ENCODE measurements around the gene RAD9A. TPM values are rescaled to one million over a fixed set of nuclear protein-coding genes. Genes with fewer than 3 reads are reported as not detected.
A peak's percentile ranks its signal among the peaks of the same experiment; 100 is the strongest.

The RAD9A gene
- total and polyA plus RNA-seq, 9 of the 15 experiments (the other 6 are each of a cell fraction or from before 2014, with no cell fraction given), result 1.4 to 41.2 (median 16.1) TPM

GRCh38 chr11:67428052-67429001, 36.5 kb downstream of the RAD9A start, which contains the start of gene RPS6KB2 (continued):
- TF ChIP-seq CEBPZ (IDR thresholded peaks at IDR 0.05; ENCODE audit: borderline replicate concordance, low read depth, low read length), result no peak
- TF ChIP-seq, protein P1, sequence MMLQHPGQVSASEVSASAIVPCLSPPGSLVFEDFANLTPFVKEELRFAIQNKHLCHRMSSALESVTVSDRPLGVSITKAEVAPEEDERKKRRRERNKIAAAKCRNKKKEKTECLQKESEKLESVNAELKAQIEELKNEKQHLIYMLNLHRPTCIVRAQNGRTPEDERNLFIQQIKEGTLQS (IDR thresholded peaks at IDR 0.05), result peak; percentile 89
- TF ChIP-seq, protein P1 (CRISPR knock-in tag; conservative IDR thresholded peaks at IDR 0.05), result 0 out of 2 replicates have a peak, but pooled peaks have one; percentile 59
- TF ChIP-seq HBP1 (CRISPR knock-in tag; IDR thresholded peaks at IDR 0.05), result no peak
- TF ChIP-seq ZNF444 (CRISPR knock-in tag; IDR thresholded peaks at IDR 0.05), result no peak
- no peak; the same call in 1 of the 2 replicates for TF ChIP-seq ZBTB7A (IDR thresholded peaks at IDR 0.05; ENCODE audit: borderline replicate concordance, control insufficient read depth, low read depth, low read length)
- no peak for TF ChIP-seq CC2D1A (IDR thresholded peaks at IDR 0.05)
- TF ChIP-seq NEUROD1 (IDR thresholded peaks at IDR 0.05; ENCODE audit: borderline replicate concordance, low read depth, low read length, partially characterized antibody), result no peak
- no peak for TF ChIP-seq PPARD (CRISPR knock-in tag; IDR thresholded peaks at IDR 0.05)
- no peak for TF ChIP-seq ATF2 (CRISPR knock-in tag; IDR thresholded peaks at IDR 0.05)
- no peak for TF ChIP-seq ZNF174 (CRISPR knock-in tag; IDR thresholded peaks at IDR 0.05)
- TF ChIP-seq ZNF57 (CRISPR knock-in tag; IDR thresholded peaks at IDR 0.05), result no peak
- no peak for TF ChIP-seq BCOR (IDR thresholded peaks at IDR 0.05)
- TF ChIP-seq EWSR1 (IDR thresholded peaks at IDR 0.05; ENCODE audit: borderline replicate concordance, low read depth, partially characterized antibody), result no peak
- peak; percentile 100 for TF ChIP-seq CREM (IDR thresholded peaks at IDR 0.05; ENCODE audit: low read depth)
- TF ChIP-seq POLR2B (IDR thresholded peaks at IDR 0.05; ENCODE audit: low read depth, partially characterized antibody), result peak; percentile 75
- no peak for TF ChIP-seq IFI16 (CRISPR knock-in tag; IDR thresholded peaks at IDR 0.05)
- no peak for TF ChIP-seq HNRNPH1 (optimal IDR thresholded peaks at IDR 0.05; ENCODE audit: low read depth, low read length)
- no peak for TF ChIP-seq PHB2 (IDR thresholded peaks at IDR 0.05; ENCODE audit: low read depth)
- no peak for TF ChIP-seq KLF16 (IDR thresholded peaks at IDR 0.05)
- TF ChIP-seq EZH2 (IDR thresholded peaks at IDR 0.05; ENCODE audit: borderline replicate concordance, low read depth, low read length), result no peak
- no peak for TF ChIP-seq NFYB (IDR thresholded peaks at IDR 0.05; ENCODE audit: extremely low read depth, insufficient read length)
